ENCODE results near the gene STOML1.

STOML1 gene

GRCh38 chr15:73945130-73945508 lies 47.0 kb downstream of the STOML1 start:
- TF ChIP-seq CTCF (conservative IDR thresholded peaks at IDR 0.05; ENCODE audit: low read length) = no peak
- DNase-seq (ENCODE audit: low read depth) = no peak
- no peak overlapping the region for H3K4me3 ChIP-seq (ENCODE audit: low read length)

- peak; percentile 54 for DNase-seq (ENCODE audit: low read depth)
- H3K4me3 ChIP-seq (ENCODE audit: low read length) = no peak overlapping the region
- no peak for TF ChIP-seq CTCF (conservative IDR thresholded peaks at IDR 0.05; ENCODE audit: low read length)
Observed at GRCh38 chr15:73944161-73945129, 47.6 kb downstream of the STOML1 start.

- DNase-seq (ENCODE audit: low read depth) = no peak
- no peak for TF ChIP-seq CTCF (conservative IDR thresholded peaks at IDR 0.05; ENCODE audit: low read length)
- no peak overlapping the region for H3K4me3 ChIP-seq (ENCODE audit: low read length)
Observed at GRCh38 chr15:73942751-73943270, 49.3 kb downstream of the STOML1 start.

GRCh38 chr15:73941871-73942635 lies 50.0 kb downstream of the STOML1 start:
- DNase-seq (ENCODE audit: low read depth) = no peak

GRCh38 chr15:73941449-73941848 lies 50.6 kb downstream of the STOML1 start:
- DNase-seq (ENCODE audit: low read depth) = no peak
- no peak for TF ChIP-seq CTCF (conservative IDR thresholded peaks at IDR 0.05; ENCODE audit: low read length)
- H3K4me3 ChIP-seq (ENCODE audit: low read length) = peak overlapping the region; percentile 25; the same call in 1 of the 2 replicates

More at GRCh38 chr15:73941871-73942635, 50.0 kb downstream of the STOML1 start:
- TF ChIP-seq CTCF (conservative IDR thresholded peaks at IDR 0.05; ENCODE audit: low read length) = no peak
- no peak overlapping the region for H3K4me3 ChIP-seq (ENCODE audit: low read length)

GRCh38 chr15:73941044-73941443 lies 51.1 kb downstream of the STOML1 start:
- TF ChIP-seq CTCF (conservative IDR thresholded peaks at IDR 0.05; ENCODE audit: low read length) = no peak
- DNase-seq (ENCODE audit: low read depth) = peak; percentile 98
- H3K4me3 ChIP-seq (ENCODE audit: low read length) = peak overlapping the region; percentile 25; the same call in 1 of the 2 replicates
